Measurements from ENCODE around the gene MYD88. TPM values are rescaled to one million over a fixed set of nuclear protein-coding genes. Genes with fewer than 3 reads are reported as not detected.

Gene MYD88
- polyA plus RNA-seq, 1 donor (not counting 4 experiments of a cell fraction or from before 2014, with no cell fraction given), result 44.0 TPM

DNA sequence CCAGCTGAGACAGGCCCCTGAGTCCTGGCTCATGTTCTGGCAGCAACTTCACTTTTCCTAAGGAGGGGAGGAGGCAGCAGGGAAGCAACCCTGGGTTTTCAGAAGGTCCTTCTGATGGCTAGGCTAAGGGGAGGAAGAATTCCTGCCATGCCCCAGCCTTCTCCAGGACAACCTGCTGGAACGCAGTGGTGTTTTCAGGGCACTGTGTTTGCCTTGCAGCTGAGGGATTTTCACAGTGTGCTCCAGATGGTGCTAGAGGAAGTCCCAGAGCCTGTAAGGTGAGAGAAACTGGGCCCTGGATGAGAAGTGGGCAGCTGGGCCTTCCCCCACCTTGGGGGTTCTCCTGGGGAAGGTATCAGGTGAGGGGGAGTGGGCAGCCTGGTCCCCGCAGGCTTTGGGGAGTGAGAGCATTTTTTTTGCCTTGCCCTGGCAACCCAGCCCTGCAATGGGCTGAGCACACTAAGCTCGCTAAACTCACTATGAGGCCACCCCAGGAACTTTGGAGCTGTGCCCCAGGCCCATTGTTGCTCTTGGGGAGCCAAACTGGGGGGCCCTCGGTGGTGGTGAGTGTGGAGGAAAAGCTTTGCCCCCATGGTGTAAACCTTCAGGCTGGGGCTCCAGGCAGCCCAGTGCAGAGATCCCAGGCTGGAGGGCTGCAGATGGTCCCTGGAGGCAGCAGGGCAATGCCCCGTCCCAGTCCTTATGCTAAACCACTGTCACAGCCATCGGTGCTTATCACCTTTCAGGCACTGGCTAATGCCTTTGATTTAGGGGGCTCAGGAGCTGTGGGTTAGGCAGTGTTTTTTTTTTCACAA lies 42.6 kb upstream of the MYD88 start:
- DNase-seq (ENCODE audit: low read depth, low spot score), result no peak
- Histone ChIP-seq H3K4me1 (ENCODE audit: control insufficient read depth, extremely low read depth, insufficient read depth, low read length) (no peaks in the 10 kb centered on the region), H3K27ac (ENCODE audit: control insufficient read depth, insufficient read depth, low read length) (no peak overlapping the region), H3K4me3 (ENCODE audit: control insufficient read depth in 2 of 3, extremely low read depth in 1 of 3, insufficient read depth in 2 of 3, low read depth in 1 of 3, low read length in 3 of 3) (no peak overlapping the region), H4K20me1 (ENCODE audit: control insufficient read depth, extremely low read depth, insufficient read depth, low read length) (peaks cover 3% of the 10 kb centered on the region), H3K9me1 (ENCODE audit: control insufficient read depth, extremely low read depth, insufficient read depth, low read length) (no peaks in the 10 kb centered on the region), H3K9ac (ENCODE audit: control insufficient read depth, extremely low read depth, insufficient read depth, low read length) (no peak overlapping the region), H2AFZ (ENCODE audit: control insufficient read depth, low read length) (no peak overlapping the region), H3K4me2 (ENCODE audit: control insufficient read depth, extremely low read depth, insufficient read depth, low read depth, low read length) (no peak overlapping the region), H3K36me3 (ENCODE audit: control insufficient read depth in 2 of 2, extremely low read depth in 1 of 2, insufficient read depth in 2 of 2, low read length in 2 of 2) (no peaks in the 10 kb centered on the region), H3K9me3 (ENCODE audit: control insufficient read depth, low read depth, low read length) (no peaks in the 10 kb centered on the region), H3K79me2 (ENCODE audit: control insufficient read depth, insufficient read depth, low read length) (no peaks in the 10 kb centered on the region), H3K27me3 (ENCODE audit: control insufficient read depth, extremely low read depth, insufficient read depth, low read length) (peaks cover 28% of the 10 kb centered on the region)
- TF ChIP-seq, protein P1, sequence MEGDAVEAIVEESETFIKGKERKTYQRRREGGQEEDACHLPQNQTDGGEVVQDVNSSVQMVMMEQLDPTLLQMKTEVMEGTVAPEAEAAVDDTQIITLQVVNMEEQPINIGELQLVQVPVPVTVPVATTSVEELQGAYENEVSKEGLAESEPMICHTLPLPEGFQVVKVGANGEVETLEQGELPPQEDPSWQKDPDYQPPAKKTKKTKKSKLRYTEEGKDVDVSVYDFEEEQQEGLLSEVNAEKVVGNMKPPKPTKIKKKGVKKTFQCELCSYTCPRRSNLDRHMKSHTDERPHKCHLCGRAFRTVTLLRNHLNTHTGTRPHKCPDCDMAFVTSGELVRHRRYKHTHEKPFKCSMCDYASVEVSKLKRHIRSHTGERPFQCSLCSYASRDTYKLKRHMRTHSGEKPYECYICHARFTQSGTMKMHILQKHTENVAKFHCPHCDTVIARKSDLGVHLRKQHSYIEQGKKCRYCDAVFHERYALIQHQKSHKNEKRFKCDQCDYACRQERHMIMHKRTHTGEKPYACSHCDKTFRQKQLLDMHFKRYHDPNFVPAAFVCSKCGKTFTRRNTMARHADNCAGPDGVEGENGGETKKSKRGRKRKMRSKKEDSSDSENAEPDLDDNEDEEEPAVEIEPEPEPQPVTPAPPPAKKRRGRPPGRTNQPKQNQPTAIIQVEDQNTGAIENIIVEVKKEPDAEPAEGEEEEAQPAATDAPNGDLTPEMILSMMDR (optimal IDR thresholded peaks at IDR 0.05 in 1 of 3, IDR thresholded peaks at IDR 0.05 in 1 of 3, conservative IDR thresholded peaks at IDR 0.05 in 1 of 3; ENCODE audit: extremely low read depth in 1 of 3, insufficient read depth in 2 of 3, low read length in 3 of 3), result no peak
- no peak for TF ChIP-seq EZH2 (IDR thresholded peaks at IDR 0.05; ENCODE audit: low read length)
- dilution Hi-C loops (cut with MboI; ENCODE audit: extremely low pct_ligation_motif_present, low sequenced_read_pairs), result no loop called here
- FAIRE-seq, result no peak

DNA sequence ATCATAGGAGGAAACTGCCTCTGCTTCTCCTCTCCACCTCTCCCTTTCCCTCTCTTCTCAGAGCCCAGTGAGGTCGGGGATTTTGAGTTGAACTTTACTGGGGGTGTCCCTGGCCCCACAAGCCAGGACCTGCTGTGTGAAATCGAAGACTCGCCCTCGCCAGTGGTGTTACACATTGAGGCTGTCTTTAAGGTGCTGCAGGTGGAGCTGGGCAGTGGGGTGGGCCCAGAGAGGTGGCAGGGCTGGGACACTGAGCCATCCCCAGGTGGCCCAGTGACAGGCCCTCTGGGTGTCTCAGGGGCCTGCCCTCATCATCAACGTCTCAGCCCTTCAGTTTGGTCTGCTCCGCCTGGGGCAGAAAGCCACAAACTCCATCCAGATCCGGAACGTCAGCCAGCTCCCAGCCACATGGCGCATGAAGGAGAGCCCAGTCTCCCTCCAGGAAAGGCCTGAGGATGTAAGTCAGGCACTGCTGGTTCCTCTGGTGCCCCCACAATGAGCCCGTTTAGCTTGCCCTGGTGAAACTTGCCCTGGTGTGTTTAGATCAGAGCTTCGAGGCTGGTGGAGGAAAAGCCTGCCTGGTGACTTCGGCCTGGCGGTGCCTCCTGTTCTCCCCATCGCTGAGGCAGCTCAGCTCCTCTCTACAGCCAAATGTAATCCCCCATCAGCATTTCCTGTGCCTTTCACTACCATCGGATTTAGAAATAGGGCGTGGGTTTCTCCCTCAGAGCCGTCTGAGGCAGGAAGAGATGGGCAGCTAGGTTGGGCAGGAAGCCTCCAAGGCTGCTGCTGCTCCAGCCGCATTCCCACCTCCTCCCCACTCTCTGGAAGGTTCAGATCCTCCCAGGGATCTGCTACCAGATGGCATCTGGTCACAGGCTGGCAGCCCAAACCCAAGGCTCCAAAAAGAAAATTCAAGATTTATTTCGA lies 40.8 kb upstream of the MYD88 start:
- Histone ChIP-seq H3K79me2 (ENCODE audit: control insufficient read depth, insufficient read depth, low read length) (no peaks in the 10 kb centered on the region), H3K4me2 (ENCODE audit: control insufficient read depth, extremely low read depth, insufficient read depth, low read depth, low read length) (no peak overlapping the region), H3K4me3 (ENCODE audit: control insufficient read depth in 2 of 3, extremely low read depth in 1 of 3, insufficient read depth in 2 of 3, low read depth in 1 of 3, low read length in 3 of 3) (no peak overlapping the region), H3K27ac (ENCODE audit: control insufficient read depth, insufficient read depth, low read length) (no peak overlapping the region), H3K4me1 (ENCODE audit: control insufficient read depth, extremely low read depth, insufficient read depth, low read length) (peaks cover 8% of the 10 kb centered on the region), H2AFZ (ENCODE audit: control insufficient read depth, low read length) (no peak overlapping the region), H3K9me3 (ENCODE audit: control insufficient read depth, low read depth, low read length) (no peaks in the 10 kb centered on the region), H4K20me1 (ENCODE audit: control insufficient read depth, extremely low read depth, insufficient read depth, low read length) (peaks cover 3% of the 10 kb centered on the region), H3K9ac (ENCODE audit: control insufficient read depth, extremely low read depth, insufficient read depth, low read length) (no peak overlapping the region), H3K9me1 (ENCODE audit: control insufficient read depth, extremely low read depth, insufficient read depth, low read length) (peaks cover 2% of the 10 kb centered on the region), H3K36me3 (ENCODE audit: control insufficient read depth in 2 of 2, extremely low read depth in 1 of 2, insufficient read depth in 2 of 2, low read length in 2 of 2) (no peaks in the 10 kb centered on the region), H3K27me3 (ENCODE audit: control insufficient read depth, extremely low read depth, insufficient read depth, low read length) (peaks cover 23% of the 10 kb centered on the region)
- FAIRE-seq, result no peak
- DNase-seq (ENCODE audit: low read depth, low spot score), result no peak
- TF ChIP-seq EZH2 (IDR thresholded peaks at IDR 0.05; ENCODE audit: low read length), result no peak
- TF ChIP-seq, protein P1 (optimal IDR thresholded peaks at IDR 0.05 in 1 of 3, IDR thresholded peaks at IDR 0.05 in 1 of 3, conservative IDR thresholded peaks at IDR 0.05 in 1 of 3; ENCODE audit: extremely low read depth in 1 of 3, insufficient read depth in 2 of 3, low read length in 3 of 3), result no peak
- dilution Hi-C loops (cut with MboI; ENCODE audit: extremely low pct_ligation_motif_present, low sequenced_read_pairs), result no loop called here
